GM18868 (cell line): ENCODE measurements around the gene RBM48.
A peak's percentile ranks its signal among the peaks of the same experiment; 100 is the strongest.
"Not testable (repeated sequence)": the region's sequence is repeated elsewhere in the genome, so short reads cannot be mapped to it uniquely, and the experiment has no call there.

Source experiments
- ATAC-seq: cut with Tn5 transposase; IDR thresholded peaks from one replicate; pipeline ENCODE4 v1.9.1; 2021; ENCODE audit warnings: mild to moderate bottlenecking, moderate library complexity; ENCODE audit not compliant: unreplicated experiment

Gene RBM48

GRCh38 chr7:92528188-92528957, at the start of gene RBM48, which contains the start of gene PEX1:
Gene RBM48 (plus strand): TSS chr7:92528795. CDS start chr7:92528814, 19 bp downstream.
Gene PEX1 (minus strand): TSS chr7:92528520. CDS start chr7:92528435, 85 bp downstream.
- ATAC-seq, result peak; percentile 93

- not testable (repeated sequence) for ATAC-seq
These were observed 49.4 kb upstream of the RBM48 start for GRCh38 chr7:92479146-92479545.

GRCh38 chr7:92483624-92484023, 45.0 kb upstream of the RBM48 start:
- ATAC-seq, result not testable (repeated sequence)

GRCh38 chr7:92484226-92484625, 44.4 kb upstream of the RBM48 start:
- ATAC-seq, result not testable (repeated sequence)

- ATAC-seq, result no peak
These were observed 43.2 kb upstream of the RBM48 start for GRCh38 chr7:92485267-92485892.

- no peak for ATAC-seq
These were observed 42.6 kb upstream of the RBM48 start for GRCh38 chr7:92485974-92486373.

GRCh38 chr7:92487804-92488203, 40.8 kb upstream of the RBM48 start:
- ATAC-seq, result no peak

- ATAC-seq, result no peak
These were observed 39.0 kb upstream of the RBM48 start for GRCh38 chr7:92489634-92490033.

- ATAC-seq, result no peak
These were observed 31.7 kb upstream of the RBM48 start for GRCh38 chr7:92496876-92497275.

- no peak for ATAC-seq
These were observed 30.0 kb upstream of the RBM48 start for GRCh38 chr7:92498557-92498956.

GRCh38 chr7:92503767-92504166, 24.8 kb upstream of the RBM48 start:
- no peak for ATAC-seq

GRCh38 chr7:92504563-92504962, 24.0 kb upstream of the RBM48 start:
- ATAC-seq, result no peak

- ATAC-seq, result no peak
These were observed 22.2 kb upstream of the RBM48 start for GRCh38 chr7:92506363-92506762.

GRCh38 chr7:92508946-92509345, 19.6 kb upstream of the RBM48 start:
- ATAC-seq, result no peak

GRCh38 chr7:92513167-92513902, 15.3 kb upstream of the RBM48 start:
- ATAC-seq, result no peak

GRCh38 chr7:92517631-92518030, 11.0 kb upstream of the RBM48 start:
- no peak for ATAC-seq

- ATAC-seq, result no peak
These were observed 8.6 kb upstream of the RBM48 start for GRCh38 chr7:92520024-92520423.

GRCh38 chr7:92523110-92523509, 5.5 kb upstream of the RBM48 start:
- ATAC-seq, result no peak

- peak; percentile 32 for ATAC-seq
These were observed 1.1 kb upstream of the RBM48 start for GRCh38 chr7:92527300-92528187.

- ATAC-seq, result peak; percentile 0
These were observed 316 bp downstream of the RBM48 start for GRCh38 chr7:92528958-92529264.

GRCh38 chr7:92534572-92534971, 6.0 kb downstream of the RBM48 start:
- ATAC-seq, result no peak
